Activated CD4-positive, CD25-positive, alpha-beta regulatory T cell treated with anti-CD3 and anti-CD28 coated beads, Interleukin-2, amount 50 U/mL, for 72 hours (primary cell): ENCODE measurements around the gene LEF1.
"Not testable (repeated sequence)": the region's sequence is repeated elsewhere in the genome, so short reads cannot be mapped to it uniquely, and the experiment has no call there.

Source experiments
- DNase-seq: peaks from one replicate; pipeline ENCODE4 v3.0.0; 2021

The LEF1 gene

GRCh38 chr4:108055787-108056186, 112.9 kb downstream of the LEF1 start:
- no peak for DNase-seq

GRCh38 chr4:108054025-108054638, 114.6 kb downstream of the LEF1 start:
- no peak for DNase-seq

DNA sequence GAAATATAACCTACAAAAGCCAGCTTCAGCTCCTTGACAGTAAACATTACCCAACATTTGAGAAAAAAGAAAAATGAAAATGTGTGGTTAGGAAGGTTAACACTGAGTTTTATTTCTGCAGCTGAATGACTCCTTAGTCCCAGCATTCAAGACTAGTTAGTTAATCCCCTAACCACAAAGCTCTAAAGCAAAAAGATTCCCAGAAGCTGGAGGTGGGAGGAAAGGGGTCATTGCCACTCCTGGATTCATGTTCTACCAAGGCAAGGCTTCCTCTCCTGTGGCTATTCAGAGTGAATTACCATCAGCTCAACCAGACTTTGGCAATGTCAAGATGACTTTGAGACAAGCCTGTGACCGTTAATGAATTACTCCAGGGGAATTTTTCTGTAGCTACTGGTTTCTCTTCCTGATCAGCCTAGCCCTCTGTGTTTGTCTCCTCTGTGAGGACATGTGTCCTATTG, 115.5 kb downstream of the LEF1 start:
- DNase-seq, result no peak

GRCh38 chr4:108052558-108053120, 116.1 kb downstream of the LEF1 start:
- no peak for DNase-seq

GRCh38 chr4:108051343-108051742, 117.4 kb downstream of the LEF1 start:
- DNase-seq, result no peak

- DNase-seq, result not testable (repeated sequence)
These were observed 118.3 kb downstream of the LEF1 start for GRCh38 chr4:108050166-108051111.

- no peak for DNase-seq
These were observed 119.3 kb downstream of the LEF1 start for GRCh38 chr4:108049406-108049805.

DNA sequence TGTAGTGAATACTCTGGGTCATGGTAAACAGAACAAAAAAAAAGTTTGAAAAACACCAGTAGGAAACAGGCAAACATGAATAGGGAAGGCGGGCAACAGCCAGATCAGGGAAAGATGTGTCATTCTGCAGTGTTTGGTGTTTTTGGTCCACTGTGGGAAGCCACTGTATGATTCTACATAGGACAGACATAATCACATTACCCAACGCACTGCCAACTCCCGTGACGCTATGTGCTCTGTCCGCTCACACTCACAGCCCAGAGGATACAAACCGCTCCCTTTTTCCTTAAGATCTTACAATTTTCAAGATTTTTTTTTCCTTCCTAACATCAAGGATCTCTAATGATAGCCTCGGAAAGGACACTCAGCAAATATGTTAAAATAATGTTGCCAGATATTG, 119.7 kb downstream of the LEF1 start:
- no peak for DNase-seq

GRCh38 chr4:108048157-108048556, 120.6 kb downstream of the LEF1 start:
- DNase-seq, result no peak

- DNase-seq, result no peak
These were observed 121.5 kb downstream of the LEF1 start for GRCh38 chr4:108047199-108047598.

DNA sequence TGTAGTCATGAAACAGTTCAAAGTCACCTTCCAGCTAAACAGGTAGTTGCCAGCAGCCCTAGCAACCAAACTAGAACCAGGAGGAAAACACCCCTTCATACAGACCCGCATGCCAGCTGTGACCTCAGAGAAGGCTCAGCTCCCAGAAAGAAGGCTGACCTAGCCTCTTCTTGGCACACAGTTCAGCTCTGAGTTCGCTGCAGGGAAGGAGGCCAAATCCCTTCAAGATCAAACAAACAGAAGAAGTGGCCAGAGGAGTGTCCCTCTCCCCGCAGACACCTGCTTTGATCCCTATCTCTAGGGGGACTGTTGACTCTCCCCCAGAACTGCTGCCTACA, 123.1 kb downstream of the LEF1 start:
- no peak for DNase-seq

GRCh38 chr4:108044951-108045686, 123.6 kb downstream of the LEF1 start:
- no peak for DNase-seq

DNA sequence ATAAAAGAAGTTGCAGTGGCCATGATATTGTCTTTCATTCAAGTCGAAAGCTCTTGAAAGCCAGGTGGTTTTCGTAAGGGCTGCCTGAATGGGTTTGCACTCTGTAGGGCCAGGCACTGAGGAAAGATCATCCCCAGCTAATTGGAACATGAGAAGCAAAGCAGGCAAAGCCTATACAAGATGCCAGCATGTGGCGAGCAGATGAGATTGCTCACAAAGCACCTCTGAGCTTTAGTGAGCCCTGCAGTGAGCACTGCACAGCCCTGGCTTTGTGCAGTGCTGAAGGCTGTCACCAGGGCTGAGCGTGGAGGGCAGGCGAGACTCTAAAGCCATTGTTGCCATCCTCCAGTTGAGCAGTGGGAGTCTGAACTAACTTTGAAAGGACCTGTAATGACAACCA, 125.2 kb downstream of the LEF1 start:
- no peak for DNase-seq

DNA sequence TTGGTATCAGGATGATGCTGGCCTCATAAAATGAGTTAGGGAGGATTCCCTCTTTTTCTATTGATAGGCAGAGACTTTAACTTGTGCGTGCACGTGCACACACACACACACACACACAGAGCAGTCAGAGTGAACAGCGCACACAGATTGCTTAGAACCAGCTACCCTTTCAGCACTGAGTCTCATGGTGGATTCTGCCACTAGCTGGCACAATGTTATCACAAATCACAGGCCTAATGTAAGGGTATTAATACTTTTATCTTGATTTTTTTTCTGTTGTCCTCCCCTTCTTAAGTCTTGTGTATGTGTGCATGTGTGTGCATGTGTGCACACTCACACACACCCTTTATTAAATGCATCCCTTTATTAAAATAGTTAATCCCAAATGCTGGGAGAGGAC, 125.8 kb downstream of the LEF1 start:
- DNase-seq, result no peak

- DNase-seq, result no peak
These were observed 130.8 kb downstream of the LEF1 start for GRCh38 chr4:108037884-108038283.

DNA sequence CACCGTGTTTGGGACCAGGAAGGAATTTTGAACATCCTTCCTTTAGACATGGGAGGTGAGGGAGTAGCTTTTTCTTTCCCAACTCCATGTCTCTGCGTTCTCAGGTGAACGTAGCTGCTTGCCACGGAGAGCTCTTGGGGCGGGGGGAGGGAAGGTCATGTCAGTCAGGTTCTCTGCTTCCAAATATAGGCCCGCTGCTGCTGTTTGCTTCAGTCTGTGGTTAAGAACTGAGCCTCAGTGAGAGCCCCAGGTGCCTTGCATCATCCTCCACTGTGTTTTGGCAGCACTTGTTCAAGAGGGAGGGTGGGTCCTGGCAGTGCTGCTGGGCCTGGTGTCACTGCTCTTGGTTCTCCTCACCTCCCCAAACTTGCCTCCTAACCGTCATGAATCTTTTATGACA, 132.5 kb downstream of the LEF1 start:
- peak; percentile 53 for DNase-seq

GRCh38 chr4:108035691-108036090, 133.0 kb downstream of the LEF1 start:
- no peak for DNase-seq

GRCh38 chr4:108034565-108034964, 134.2 kb downstream of the LEF1 start:
- no peak for DNase-seq

DNA sequence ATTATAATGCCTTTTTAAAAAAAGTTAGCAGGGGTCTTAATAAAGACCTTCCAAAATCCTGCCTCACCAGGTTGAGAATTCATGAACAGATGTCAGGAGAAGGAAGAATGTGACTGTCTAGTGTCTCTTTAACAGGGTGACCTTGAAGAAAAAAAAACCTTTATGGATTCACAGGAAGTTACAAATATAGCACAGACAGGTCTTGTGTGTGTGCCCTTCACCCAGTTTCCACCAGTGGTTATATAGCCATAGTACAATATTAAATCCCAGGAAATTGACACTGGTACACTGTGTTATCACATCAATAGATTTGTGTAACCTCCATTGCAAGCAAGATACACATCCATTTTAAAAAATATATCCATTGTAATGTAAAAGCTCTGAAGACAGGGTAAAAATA, 135.4 kb downstream of the LEF1 start:
- no peak for DNase-seq

GRCh38 chr4:108031427-108032083, 137.2 kb downstream of the LEF1 start:
- no peak for DNase-seq

DNA sequence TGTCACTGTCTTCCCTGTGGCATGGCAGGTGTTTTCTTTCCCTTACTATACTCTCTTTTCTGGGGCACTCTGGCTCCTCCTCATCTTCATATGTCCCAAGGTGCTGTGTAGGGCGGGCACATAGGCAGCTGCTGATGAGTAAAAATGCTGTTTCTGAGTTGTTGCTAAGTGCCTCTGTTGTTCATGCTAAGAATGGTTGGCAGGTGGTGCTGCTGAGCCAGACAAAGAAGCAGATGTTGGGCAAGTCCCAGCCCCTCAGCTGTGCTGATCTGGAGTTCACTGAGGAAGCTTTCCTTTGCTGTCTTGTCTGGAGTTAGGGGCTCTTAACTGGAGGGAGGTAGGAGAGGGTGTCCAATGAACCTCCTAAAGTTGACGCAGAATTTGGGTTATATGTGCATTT, 138.4 kb downstream of the LEF1 start:
- DNase-seq, result peak; percentile 52

- no peak for DNase-seq
These were observed 139.0 kb downstream of the LEF1 start for GRCh38 chr4:108029731-108030130.
